GM23338 (cell line): ENCODE data around the gene HEY2. TPM values are rescaled to one million over a fixed set of nuclear protein-coding genes. Genes with fewer than 3 reads are reported as not detected.

ENCODE experiments used
- ATAC-seq: fragments of 200-7000 bp; cut with Tn5 transposase; 3 replicates; pipeline ENCODE4 v1.9.1; 2020
- DNase-seq: peaks from one replicate; pipeline ENCODE4 v3.0.0-alpha.2; 2015; ENCODE audit warnings: low spot score
- H2AFZ ChIP-seq: fragments of 200-600 bp; sonication (generic); 2 replicates; pipeline ENCODE4 v1.8.0; 2016; ENCODE audit warnings: antibody characterized with exemption, mild to moderate bottlenecking, moderate library complexity
- H3F3A ChIP-seq: fragments of 200-600 bp; sonication (generic); replicated peaks from 2 replicates; pipeline ENCODE4 v1.8.0; 2017; ENCODE audit warnings: antibody characterized with exemption, mixed run types, low read depth
- H3K27ac ChIP-seq: fragments of 200-600 bp; sonication (generic); 2 replicates; pipeline ENCODE4 v1.6.1; 2016; ENCODE audit warnings: low read depth
- H3K27me3 ChIP-seq: fragments of 200-600 bp; sonication (generic); 2 replicates; pipeline ENCODE4 v1.8.0; 2016; ENCODE audit warnings: mild to moderate bottlenecking, mixed run types, moderate library complexity; ENCODE audit not compliant: insufficient read depth
- H3K36me3 ChIP-seq: fragments of 200-600 bp; sonication (generic); 2 replicates; pipeline ENCODE4 v1.8.0; 2016; ENCODE audit warnings: mild to moderate bottlenecking; ENCODE audit not compliant: insufficient read depth
- H3K4me1 ChIP-seq: fragments of 200-600 bp; sonication (generic); 2 replicates; pipeline ENCODE4 v1.8.0; 2016; ENCODE audit warnings: mild to moderate bottlenecking, moderate library complexity; ENCODE audit not compliant: insufficient read depth
- H3K4me2 ChIP-seq: fragments of 200-600 bp; sonication (generic); 2 replicates; pipeline ENCODE4 v1.7.1; 2017; ENCODE audit warnings: mixed run types
- H3K4me3 ChIP-seq: fragments of 200-600 bp; sonication (generic); 2 replicates; pipeline ENCODE4 v1.6.1; 2016; ENCODE audit warnings: mixed run types
- H3K79me2 ChIP-seq: fragments of 200-600 bp; sonication (generic); replicated peaks from 2 replicates; pipeline ENCODE4 v1.8.0; 2017; ENCODE audit warnings: mild to moderate bottlenecking; ENCODE audit not compliant: insufficient read depth
- H3K9me2 ChIP-seq: fragments of 200-600 bp; sonication (generic); 2 replicates; pipeline ENCODE4 v1.8.0; 2017; ENCODE audit not compliant: insufficient read depth
- H4K20me1 ChIP-seq: fragments of 200-600 bp; sonication (generic); replicated peaks from 2 replicates; pipeline ENCODE4 v1.8.0; 2017; ENCODE audit warnings: mild to moderate bottlenecking; ENCODE audit not compliant: insufficient read depth
- H3K27ac Mint-ChIP-seq: 2 replicates; pipeline ENCODE4 v1.8.0; 2020; ENCODE audit warnings: inconsistent platforms, mild to moderate bottlenecking, moderate library complexity, mixed read lengths
- H3K27me3 Mint-ChIP-seq: 3 replicates; pipeline ENCODE4 v1.8.0; 2022; ENCODE audit warnings: low read depth, mild to moderate bottlenecking, moderate library complexity, mixed read lengths, inconsistent platforms; ENCODE audit not compliant: insufficient read depth, poor library complexity
- H3K36me3 Mint-ChIP-seq: 3 replicates; pipeline ENCODE4 v1.8.0; 2021; ENCODE audit warnings: low read depth, mild to moderate bottlenecking, inconsistent platforms, moderate library complexity, mixed read lengths
- H3K4me1 Mint-ChIP-seq: 3 replicates; pipeline ENCODE4 v1.8.0; 2020; ENCODE audit warnings: mild to moderate bottlenecking, inconsistent platforms, mixed read lengths
- H3K4me3 Mint-ChIP-seq: 3 replicates; pipeline ENCODE4 v1.8.0; 2021; ENCODE audit warnings: moderate library complexity, mild to moderate bottlenecking, inconsistent platforms, mixed read lengths
- H3K9me3 Mint-ChIP-seq: 3 replicates; pipeline ENCODE4 v1.8.0; 2020; ENCODE audit warnings: moderate library complexity, mild to moderate bottlenecking, inconsistent platforms, mixed read lengths
- CREB1 ChIP-seq: fragments of 250-450 bp; sonication (Bioruptor Pico); IDR thresholded peaks from 2 replicates; pipeline ENCODE4 v1.5.0; 2020; ENCODE audit warnings: low read depth, mild to moderate bottlenecking, moderate library complexity
- EZH2 ChIP-seq: fragments of 200-600 bp; sonication (generic); IDR thresholded peaks from one replicate; pipeline ENCODE4 v1.8.0; 2017; ENCODE audit warnings: antibody characterized with exemption, mild to moderate bottlenecking, low read depth; ENCODE audit not compliant: unreplicated experiment
- EZH2phosphoT487 ChIP-seq: fragments of 200-600 bp; sonication (generic); IDR thresholded peaks from one replicate; pipeline ENCODE4 v1.8.1; 2018; ENCODE audit warnings: antibody characterized with exemption; ENCODE audit not compliant: unreplicated experiment
- JUNB ChIP-seq: IDR thresholded peaks from one replicate; pipeline ENCODE4 v1.6.1; 2016; ENCODE audit warnings: antibody characterized with exemption; ENCODE audit not compliant: unreplicated experiment
- POLR2AphosphoS5 ChIP-seq: IDR thresholded peaks from 2 replicates; pipeline ENCODE4 v1.6.1; 2016; ENCODE audit warnings: antibody characterized with exemption, low read depth
- ZNF114 ChIP-seq: fragments of 250-450 bp; sonication (Bioruptor Pico); IDR thresholded peaks from 2 replicates; pipeline ENCODE4 v1.5.0; 2020; ENCODE audit warnings: mild to moderate bottlenecking, moderate library complexity
- ZNF331 ChIP-seq: fragments of 250-450 bp; sonication (Bioruptor Pico); IDR thresholded peaks from 2 replicates; pipeline ENCODE4 v1.5.0; 2020; ENCODE audit warnings: low read depth, mild to moderate bottlenecking, moderate library complexity
- polyA plus RNA-seq: library from polyadenylated mRNA; unstranded; fragments of >200 nt; fragmentation: Nextera tagmentation; extraction: Ambion mirVana; gene quantifications from 2 replicates; pipeline ENCODE4 v1.2.1, GENCODE V29; 2016
- total RNA-seq: library from RNA; depleted of rRNA; stranded (reverse); fragments of >200 nt; shearing (Covaris generic); gene quantifications from 2 replicates; pipeline ENCODE4 v1.2.3, GENCODE V29; 2014
- TF ChIP-seq, protein P1 (sequence below), 2 experiments: fragments of 200-600 bp in 1 of 2; sonication (generic) in 1 of 2; conservative IDR thresholded peaks; 2 replicates each; pipeline versions ENCODE4 v1.5.1 to v1.6.1; 2016 to 2017; ENCODE audit warnings: antibody characterized with exemption in 2 of 2, low read depth in 2 of 2, mild to moderate bottlenecking in 2 of 2, moderate library complexity in 1 of 2
- TF ChIP-seq, protein P2 (sequence below): IDR thresholded peaks from one replicate; pipeline ENCODE4 v1.6.1; 2018; ENCODE audit warnings: antibody characterized with exemption; ENCODE audit not compliant: unreplicated experiment
- TF ChIP-seq, protein P3 (sequence below): fragments of 250-450 bp; sonication (Bioruptor Pico); IDR thresholded peaks from 2 replicates; pipeline ENCODE4 v1.5.0; 2020; ENCODE audit warnings: mild to moderate bottlenecking, moderate library complexity

HEY2 gene
- total and polyA plus RNA-seq, 2 experiments from 2014 or later, result 4.3 to 8.5 TPM

DNA sequence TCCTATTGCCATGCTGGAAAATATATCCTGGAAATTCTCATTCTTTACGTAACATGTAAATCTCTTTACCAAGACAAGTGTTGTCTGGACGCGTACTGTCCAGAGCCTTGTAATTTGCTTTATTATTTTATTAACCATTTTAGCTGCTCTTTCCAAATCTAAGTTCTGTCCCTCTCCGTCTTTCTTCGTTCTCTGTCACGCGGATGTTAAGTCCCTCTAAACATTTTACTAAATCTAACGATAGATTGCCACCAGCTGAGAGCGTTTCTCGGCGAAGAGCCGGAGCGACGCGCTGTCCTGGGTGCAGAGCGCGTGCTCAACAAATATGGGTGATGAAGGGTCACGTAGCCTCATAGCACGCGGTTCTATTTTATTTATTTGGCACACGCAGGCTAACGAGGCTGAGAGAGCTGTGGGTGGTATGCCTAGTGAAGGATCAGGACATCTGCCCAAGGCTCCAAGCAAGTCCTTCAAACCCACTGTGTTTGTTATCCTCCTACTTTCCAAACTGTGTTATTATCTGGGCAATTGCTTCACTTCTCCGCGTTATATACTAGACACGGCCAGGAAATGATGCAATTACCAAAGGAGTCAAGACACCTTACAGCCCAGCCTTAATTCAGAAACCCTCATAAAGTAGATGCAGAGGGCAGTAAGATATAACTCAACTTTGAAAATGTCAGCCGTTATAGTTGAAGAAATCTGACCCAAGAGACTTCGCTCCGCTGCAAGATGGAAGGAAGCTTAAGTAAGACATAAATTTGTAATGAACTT lies 31.3 kb downstream of the HEY2 start:
- peak overlapping the region; percentile 77 for H3K4me2 ChIP-seq
- no peaks in the 10 kb centered on the region for H3K27me3 ChIP-seq
- H3K9me2 ChIP-seq, result no peaks in the 10 kb centered on the region
- no peaks in the 10 kb centered on the region for H3K27me3 Mint-ChIP-seq
- peaks cover 6% of the 10 kb centered on the region for H3K36me3 Mint-ChIP-seq
- no peak overlapping the region for H3K27ac Mint-ChIP-seq
- H3K9me3 Mint-ChIP-seq, result peaks cover 4% of the 10 kb centered on the region; the same call in 2 of the 3 replicates
- peaks cover 3% of the 10 kb centered on the region for H3K4me1 ChIP-seq
- DNase-seq (peak; percentile 60), ATAC-seq (peak; percentile 83)
- H3K4me3 Mint-ChIP-seq, result no peak overlapping the region
- peak overlapping the region; percentile 67 for H3K4me3 ChIP-seq
- H2AFZ ChIP-seq, result peak overlapping the region; percentile 70
- H3K79me2 ChIP-seq, result no peaks in the 10 kb centered on the region
- H3K4me1 Mint-ChIP-seq, result peaks cover 4% of the 10 kb centered on the region
- TF ChIP-seq JUNB (no peak), EZH2 (no peak), ZNF114 (CRISPR knock-in tag) (no peak), EZH2phosphoT487 (no peak), CREB1 (CRISPR knock-in tag) (0 out of 2 replicates have a peak, but pooled peaks have one; percentile 3), ZNF331 (no peak), POLR2AphosphoS5 (peak; percentile 60)
- TF ChIP-seq, protein P1, sequence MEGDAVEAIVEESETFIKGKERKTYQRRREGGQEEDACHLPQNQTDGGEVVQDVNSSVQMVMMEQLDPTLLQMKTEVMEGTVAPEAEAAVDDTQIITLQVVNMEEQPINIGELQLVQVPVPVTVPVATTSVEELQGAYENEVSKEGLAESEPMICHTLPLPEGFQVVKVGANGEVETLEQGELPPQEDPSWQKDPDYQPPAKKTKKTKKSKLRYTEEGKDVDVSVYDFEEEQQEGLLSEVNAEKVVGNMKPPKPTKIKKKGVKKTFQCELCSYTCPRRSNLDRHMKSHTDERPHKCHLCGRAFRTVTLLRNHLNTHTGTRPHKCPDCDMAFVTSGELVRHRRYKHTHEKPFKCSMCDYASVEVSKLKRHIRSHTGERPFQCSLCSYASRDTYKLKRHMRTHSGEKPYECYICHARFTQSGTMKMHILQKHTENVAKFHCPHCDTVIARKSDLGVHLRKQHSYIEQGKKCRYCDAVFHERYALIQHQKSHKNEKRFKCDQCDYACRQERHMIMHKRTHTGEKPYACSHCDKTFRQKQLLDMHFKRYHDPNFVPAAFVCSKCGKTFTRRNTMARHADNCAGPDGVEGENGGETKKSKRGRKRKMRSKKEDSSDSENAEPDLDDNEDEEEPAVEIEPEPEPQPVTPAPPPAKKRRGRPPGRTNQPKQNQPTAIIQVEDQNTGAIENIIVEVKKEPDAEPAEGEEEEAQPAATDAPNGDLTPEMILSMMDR (conservative IDR thresholded peaks at IDR 0.05; ENCODE audit: low read depth in 2 of 2), result no peak
- TF ChIP-seq, protein P2, sequence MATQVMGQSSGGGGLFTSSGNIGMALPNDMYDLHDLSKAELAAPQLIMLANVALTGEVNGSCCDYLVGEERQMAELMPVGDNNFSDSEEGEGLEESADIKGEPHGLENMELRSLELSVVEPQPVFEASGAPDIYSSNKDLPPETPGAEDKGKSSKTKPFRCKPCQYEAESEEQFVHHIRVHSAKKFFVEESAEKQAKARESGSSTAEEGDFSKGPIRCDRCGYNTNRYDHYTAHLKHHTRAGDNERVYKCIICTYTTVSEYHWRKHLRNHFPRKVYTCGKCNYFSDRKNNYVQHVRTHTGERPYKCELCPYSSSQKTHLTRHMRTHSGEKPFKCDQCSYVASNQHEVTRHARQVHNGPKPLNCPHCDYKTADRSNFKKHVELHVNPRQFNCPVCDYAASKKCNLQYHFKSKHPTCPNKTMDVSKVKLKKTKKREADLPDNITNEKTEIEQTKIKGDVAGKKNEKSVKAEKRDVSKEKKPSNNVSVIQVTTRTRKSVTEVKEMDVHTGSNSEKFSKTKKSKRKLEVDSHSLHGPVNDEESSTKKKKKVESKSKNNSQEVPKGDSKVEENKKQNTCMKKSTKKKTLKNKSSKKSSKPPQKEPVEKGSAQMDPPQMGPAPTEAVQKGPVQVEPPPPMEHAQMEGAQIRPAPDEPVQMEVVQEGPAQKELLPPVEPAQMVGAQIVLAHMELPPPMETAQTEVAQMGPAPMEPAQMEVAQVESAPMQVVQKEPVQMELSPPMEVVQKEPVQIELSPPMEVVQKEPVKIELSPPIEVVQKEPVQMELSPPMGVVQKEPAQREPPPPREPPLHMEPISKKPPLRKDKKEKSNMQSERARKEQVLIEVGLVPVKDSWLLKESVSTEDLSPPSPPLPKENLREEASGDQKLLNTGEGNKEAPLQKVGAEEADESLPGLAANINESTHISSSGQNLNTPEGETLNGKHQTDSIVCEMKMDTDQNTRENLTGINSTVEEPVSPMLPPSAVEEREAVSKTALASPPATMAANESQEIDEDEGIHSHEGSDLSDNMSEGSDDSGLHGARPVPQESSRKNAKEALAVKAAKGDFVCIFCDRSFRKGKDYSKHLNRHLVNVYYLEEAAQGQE, result no peak
- TF ChIP-seq, protein P3, sequence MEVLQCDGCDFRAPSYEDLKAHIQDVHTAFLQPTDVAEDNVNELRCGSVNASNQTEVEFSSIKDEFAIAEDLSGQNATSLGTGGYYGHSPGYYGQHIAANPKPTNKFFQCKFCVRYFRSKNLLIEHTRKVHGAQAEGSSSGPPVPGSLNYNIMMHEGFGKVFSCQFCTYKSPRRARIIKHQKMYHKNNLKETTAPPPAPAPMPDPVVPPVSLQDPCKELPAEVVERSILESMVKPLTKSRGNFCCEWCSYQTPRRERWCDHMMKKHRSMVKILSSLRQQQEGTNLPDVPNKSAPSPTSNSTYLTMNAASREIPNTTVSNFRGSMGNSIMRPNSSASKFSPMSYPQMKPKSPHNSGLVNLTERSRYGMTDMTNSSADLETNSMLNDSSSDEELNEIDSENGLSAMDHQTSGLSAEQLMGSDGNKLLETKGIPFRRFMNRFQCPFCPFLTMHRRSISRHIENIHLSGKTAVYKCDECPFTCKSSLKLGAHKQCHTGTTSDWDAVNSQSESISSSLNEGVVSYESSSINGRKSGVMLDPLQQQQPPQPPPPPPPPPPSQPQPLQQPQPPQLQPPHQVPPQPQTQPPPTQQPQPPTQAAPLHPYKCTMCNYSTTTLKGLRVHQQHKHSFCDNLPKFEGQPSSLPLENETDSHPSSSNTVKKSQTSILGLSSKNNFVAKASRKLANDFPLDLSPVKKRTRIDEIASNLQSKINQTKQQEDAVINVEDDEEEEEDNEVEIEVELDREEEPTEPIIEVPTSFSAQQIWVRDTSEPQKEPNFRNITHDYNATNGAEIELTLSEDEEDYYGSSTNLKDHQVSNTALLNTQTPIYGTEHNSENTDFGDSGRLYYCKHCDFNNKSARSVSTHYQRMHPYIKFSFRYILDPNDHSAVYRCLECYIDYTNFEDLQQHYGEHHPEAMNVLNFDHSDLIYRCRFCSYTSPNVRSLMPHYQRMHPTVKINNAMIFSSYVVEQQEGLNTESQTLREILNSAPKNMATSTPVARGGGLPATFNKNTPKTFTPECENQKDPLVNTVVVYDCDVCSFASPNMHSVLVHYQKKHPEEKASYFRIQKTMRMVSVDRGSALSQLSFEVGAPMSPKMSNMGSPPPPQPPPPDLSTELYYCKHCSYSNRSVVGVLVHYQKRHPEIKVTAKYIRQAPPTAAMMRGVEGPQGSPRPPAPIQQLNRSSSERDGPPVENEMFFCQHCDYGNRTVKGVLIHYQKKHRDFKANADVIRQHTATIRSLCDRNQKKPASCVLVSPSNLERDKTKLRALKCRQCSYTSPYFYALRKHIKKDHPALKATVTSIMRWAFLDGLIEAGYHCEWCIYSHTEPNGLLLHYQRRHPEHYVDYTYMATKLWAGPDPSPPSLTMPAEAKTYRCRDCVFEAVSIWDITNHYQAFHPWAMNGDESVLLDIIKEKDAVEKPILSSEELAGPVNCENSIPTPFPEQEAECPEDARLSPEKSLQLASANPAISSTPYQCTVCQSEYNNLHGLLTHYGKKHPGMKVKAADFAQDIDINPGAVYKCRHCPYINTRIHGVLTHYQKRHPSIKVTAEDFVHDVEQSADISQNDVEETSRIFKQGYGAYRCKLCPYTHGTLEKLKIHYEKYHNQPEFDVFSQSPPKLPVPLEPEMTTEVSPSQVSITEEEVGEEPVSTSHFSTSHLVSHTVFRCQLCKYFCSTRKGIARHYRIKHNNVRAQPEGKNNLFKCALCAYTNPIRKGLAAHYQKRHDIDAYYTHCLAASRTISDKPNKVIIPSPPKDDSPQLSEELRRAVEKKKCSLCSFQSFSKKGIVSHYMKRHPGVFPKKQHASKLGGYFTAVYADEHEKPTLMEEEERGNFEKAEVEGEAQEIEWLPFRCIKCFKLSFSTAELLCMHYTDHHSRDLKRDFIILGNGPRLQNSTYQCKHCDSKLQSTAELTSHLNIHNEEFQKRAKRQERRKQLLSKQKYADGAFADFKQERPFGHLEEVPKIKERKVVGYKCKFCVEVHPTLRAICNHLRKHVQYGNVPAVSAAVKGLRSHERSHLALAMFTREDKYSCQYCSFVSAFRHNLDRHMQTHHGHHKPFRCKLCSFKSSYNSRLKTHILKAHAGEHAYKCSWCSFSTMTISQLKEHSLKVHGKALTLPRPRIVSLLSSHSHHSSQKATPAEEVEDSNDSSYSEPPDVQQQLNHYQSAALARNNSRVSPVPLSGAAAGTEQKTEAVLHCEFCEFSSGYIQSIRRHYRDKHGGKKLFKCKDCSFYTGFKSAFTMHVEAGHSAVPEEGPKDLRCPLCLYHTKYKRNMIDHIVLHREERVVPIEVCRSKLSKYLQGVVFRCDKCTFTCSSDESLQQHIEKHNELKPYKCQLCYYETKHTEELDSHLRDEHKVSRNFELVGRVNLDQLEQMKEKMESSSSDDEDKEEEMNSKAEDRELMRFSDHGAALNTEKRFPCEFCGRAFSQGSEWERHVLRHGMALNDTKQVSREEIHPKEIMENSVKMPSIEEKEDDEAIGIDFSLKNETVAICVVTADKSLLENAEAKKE (CRISPR knock-in tag), result no peak
- peak overlapping the region; percentile 65 for H3K27ac ChIP-seq
- no peaks in the 10 kb centered on the region for H3F3A ChIP-seq
- H3K36me3 ChIP-seq, result no peaks in the 10 kb centered on the region
- H4K20me1 ChIP-seq, result no peaks in the 10 kb centered on the region
